Measurements from ENCODE around the gene LIPG.
"Not testable (repeated sequence)": the region's sequence is repeated elsewhere in the genome, so short reads cannot be mapped to it uniquely, and the experiment has no call there.

LIPG gene

DNA sequence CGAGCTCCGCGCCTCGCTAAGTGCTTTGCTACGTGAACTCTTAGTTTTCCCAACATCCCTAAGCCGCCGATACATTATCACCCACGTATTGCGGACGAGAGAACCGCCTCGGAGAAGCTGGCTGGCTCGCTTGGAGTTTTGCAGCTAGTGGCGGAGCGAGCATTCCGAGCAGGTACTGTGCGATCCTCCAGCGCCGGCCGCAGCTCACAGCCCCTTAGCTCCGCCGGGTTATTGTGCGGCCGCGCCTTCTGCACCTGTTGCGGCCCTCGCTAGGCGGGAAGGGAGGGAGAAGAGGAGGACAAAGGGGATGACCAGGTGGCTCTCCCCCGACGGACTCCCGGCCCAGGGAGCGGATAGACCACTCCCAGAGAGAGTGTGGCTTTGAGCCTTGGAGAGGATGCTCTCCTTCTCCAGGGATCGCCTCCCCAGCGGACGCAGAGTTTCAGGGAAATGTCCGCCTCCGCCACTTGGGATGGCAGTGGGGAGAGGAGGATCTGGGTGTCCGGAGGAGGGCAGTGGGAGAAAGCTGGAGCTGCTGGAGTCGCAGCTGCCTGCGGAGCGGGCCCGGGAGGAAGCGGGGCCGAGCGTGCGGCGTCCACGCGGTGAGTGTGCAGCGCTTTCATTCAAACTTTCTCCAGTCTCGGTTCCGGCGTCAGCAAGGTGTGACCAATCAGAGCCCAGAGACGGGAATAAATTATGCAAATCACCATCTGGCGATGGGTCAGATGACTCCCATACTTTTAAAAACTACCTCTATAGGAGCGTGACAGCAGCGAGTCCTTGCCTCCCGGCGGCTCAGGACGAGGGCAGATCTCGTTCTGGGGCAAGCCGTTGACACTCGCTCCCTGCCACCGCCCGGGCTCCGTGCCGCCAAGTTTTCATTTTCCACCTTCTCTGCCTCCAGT is at the start of gene LIPG:
LIPG (plus strand) TSS at position 769 of the 905 bp plus-strand sequence. CDS start 252 bp downstream, outside the sequence.
- peak in 5 of 14 donors; percentile 29 to 41 (median 34) for DNase-seq

DNA sequence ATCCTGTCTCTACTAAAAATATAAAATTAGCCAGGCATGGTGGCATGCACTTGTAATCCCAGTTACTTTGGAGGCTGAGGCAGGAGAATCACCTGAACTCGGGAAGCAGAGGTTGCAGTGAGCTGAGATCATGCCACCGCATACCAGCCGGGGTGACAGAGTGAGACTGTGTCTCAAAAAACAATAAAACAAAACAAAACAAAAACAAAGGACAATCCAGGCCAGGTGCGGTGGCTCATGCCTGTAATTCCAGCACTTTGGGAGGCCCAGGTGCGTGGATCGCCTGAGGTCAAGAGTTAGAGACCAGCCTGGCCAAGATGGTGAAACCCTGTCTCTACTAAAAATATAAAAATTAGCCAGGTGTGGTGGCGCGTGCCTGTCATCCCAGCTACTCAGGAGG is 49.0 kb upstream of the LIPG start:
- not testable (repeated sequence) for DNase-seq

DNA sequence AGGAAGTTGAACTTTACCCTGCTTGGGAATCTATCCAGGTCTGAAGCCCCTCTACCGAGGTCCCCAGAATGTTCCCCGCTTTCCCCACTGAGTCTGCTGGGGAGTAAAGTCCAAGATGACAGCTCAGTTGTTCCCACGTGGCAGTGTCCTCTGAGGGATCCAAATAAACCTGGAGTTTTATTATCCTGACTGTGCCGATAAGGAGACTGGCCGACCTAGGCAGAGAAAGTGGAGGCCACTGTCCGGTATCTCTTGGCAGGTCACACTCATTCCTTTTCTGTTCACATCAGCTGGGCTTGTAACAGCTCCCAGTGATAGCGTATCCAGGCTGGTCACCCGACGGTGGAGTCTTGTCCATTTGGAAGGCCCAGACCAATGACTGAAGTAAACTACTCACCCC is 47.3 kb upstream of the LIPG start:
- no peak for DNase-seq

- not testable (repeated sequence) for DNase-seq
Observed at GRCh38 chr18:49515003-49515402, 46.9 kb upstream of the LIPG start.

- DNase-seq = no peak
Observed at GRCh38 chr18:49515516-49515915, 46.3 kb upstream of the LIPG start.

DNA sequence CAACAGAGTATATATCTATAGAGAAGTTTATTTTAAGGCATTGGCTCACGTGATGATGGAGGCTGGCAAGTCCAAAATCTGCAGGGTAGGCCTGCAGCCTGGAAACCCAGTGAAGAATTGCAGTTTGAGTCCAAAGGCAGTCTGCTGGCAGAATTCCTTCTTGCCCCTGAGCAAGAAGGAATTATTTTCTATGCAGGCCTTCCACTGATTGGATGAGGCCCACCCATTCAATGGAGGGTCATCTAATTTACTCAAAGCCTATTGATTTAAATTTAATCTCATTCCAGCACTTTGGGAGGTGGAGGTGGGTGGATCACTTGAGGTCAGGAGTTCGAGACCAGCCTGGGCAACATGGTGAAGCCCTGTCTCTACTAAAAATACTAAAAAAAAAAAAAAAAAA is 44.4 kb upstream of the LIPG start:
- DNase-seq = no peak

- no peak for DNase-seq
Observed at GRCh38 chr18:49519101-49519971, 42.5 kb upstream of the LIPG start.

- no peak for DNase-seq
Observed at GRCh38 chr18:49520661-49521145, 41.2 kb upstream of the LIPG start.

DNA sequence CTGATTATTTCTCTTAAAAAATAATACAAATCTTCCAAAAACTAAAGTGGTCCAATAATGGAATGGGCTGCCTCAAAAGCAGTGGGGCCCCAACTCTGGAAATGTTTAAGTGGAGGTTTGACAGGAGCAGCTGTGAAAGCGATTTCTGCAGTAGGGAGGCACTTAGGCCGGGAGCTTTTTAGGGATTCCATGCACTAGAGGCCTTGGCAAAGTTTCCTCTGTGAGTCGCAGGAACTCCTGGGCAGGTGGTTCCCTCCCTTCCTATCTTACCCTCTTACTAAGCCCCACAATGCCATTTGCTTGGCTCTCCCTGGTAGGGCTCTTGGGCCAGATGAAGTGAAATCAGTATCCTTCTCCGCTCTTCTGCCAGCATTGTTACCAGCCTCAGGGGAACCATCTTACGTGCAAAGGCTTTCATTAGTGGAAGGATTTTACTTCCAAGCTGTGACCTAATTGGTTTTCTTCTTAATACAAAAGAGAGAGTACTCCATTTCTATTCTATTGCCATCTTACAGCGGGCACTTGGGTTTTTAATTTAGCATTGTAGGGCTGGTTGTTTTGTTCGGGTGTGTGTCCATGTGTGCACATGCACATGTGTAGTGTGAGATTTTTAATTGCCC is 40.5 kb upstream of the LIPG start:
- no peak for DNase-seq

GRCh38 chr18:49523580-49524093 is 38.2 kb upstream of the LIPG start:
- DNase-seq = not testable (repeated sequence)

DNA sequence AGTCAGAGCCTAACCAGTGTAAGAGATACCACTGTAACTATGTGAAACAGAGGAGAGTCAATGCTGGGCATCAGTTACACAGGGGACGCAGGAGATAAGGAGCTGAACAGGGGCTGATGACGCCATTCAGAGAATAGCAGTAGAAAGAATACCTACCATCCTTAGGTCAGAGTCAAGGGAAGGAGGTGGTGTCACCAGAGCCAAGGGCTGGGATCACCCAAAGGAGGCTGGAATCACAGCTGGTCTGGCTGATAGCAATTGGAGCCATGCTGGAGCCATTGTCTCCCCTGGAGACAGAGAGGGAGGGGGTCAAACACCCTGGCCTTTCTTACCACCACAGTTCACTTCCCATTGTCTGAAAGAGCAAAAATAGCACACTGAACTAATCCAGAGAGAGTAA is 37.5 kb upstream of the LIPG start:
- no peak for DNase-seq

DNA sequence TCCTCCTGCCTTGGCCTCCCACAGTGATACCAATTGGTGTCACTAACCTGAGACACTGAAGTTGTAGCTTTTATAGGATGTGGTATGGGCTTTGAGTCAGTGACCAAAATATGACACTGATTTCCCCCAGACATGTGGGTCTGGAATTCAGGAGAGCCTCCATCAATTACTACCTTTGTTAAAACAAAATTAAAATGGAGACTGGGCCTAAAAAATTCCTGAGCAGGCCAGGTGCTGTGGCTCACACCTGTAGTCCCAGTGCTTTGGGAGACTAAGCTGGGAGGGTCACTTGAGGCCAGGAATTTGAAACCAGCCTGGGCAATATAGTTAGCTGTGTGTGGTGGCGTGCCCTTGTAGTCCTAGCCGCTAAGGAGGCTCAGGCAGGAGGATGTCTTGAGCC is 36.9 kb upstream of the LIPG start:
- DNase-seq = no peak

GRCh38 chr18:49525981-49526380 is 35.9 kb upstream of the LIPG start:
- DNase-seq = no peak

GRCh38 chr18:49527631-49528327 is 34.1 kb upstream of the LIPG start:
- DNase-seq = no peak

DNA sequence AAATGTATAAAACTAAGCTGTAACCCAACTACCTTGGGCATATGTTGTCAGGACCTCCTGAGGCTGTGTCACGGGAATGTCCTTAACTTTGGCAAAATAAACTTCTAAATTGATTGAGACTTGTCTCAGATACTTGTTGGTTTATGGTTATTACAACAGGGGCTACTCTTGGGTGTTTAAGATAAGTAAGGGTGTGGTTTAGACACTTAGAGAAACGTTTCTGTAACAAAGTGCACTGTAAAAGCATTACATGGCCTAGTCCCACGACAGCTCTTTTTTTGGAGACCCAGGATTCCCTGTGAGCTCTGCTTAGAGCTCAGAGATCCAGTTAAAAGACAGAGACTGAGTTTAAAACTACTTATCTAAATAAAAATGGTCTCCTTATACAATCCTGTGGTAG is 32.3 kb upstream of the LIPG start:
- no peak for DNase-seq

DNA sequence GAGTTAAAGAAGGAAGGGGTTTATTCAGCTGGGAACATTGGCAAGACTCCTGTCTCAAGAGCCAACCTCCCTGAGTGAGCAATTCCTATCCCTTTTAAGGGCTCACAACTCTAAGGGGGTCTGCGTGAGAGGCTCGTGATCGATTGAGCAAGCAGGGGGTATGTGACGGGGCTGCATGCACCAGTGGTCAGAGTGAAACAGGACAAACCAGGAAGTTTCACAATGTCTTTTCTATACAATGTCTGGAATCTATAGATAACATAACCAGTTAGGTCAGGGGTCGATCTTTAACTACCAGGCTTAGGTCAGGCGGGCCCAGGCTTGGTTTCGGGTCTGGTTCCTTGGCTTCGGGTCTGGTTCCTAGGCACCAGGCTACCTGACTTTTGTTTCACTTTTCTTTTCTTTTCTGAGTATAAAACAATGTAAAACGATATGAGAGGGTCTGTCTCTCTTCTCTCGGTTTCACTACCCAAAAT is 30.1 kb upstream of the LIPG start:
- no peak for DNase-seq

DNA sequence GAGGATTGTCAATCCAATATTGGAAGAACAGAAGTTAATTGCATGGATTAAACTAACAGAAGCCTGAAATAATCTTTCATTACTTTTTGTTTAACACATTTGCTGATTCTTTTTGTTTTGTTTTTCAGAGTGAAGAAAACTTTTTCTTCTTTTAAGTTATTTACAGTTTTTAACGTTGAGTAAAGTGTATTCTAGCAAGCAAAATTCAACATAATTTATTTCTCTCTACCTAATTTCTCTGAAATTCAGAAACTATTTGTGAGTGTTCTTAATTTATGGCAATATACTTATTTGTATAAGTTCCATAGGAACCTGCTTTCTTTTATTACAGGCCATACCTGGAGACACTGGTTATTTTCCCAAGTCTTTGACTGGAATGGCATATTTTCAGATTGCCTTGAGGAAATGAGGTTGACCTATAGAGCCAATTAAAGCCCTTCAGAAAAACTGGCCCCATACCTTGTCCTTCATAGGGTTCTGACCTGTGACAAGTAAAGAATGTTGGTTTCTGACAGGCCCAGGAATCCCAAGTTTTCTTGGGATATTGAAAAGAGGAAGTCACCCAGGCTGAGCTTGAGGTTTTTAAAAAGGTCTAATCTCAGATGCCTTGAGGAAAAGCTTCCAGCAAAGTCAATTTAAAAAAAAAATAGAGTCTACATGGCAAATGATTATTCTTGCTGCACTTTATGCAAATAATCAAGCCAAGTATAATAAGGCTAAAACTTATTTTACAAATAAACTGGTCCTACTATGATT is 26.8 kb upstream of the LIPG start:
- DNase-seq = no peak

DNA sequence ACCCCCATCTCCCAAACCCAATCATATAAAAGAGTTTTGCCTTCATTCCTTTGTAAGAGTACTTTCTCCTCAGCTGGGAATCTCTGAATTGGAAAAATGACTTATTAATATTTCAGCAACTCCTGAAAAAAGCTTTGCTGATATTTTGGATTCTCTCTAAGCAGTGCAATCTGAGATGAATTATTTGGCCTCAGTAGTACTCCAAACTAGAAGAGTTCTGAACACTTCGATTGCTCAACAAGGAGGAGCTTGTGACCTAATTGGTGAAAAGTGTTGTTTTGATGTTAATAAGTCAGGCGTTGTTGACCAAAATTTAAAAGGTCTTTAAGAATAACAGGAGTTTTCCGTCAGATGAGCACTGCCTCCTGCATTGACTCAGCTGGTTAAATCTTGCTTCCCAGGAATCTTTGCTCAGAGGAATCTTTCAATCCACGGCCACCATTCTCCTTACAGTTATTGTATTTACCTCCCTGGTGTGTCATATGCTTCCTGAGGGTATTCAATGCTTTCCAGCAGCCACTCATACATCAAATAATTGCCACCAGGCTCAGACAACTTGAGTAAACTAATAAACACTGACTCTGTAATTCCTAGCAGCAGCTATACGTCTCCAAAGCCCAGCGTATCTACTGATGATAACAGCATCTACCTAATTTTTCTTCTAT is 24.5 kb upstream of the LIPG start:
- no peak for DNase-seq

DNA sequence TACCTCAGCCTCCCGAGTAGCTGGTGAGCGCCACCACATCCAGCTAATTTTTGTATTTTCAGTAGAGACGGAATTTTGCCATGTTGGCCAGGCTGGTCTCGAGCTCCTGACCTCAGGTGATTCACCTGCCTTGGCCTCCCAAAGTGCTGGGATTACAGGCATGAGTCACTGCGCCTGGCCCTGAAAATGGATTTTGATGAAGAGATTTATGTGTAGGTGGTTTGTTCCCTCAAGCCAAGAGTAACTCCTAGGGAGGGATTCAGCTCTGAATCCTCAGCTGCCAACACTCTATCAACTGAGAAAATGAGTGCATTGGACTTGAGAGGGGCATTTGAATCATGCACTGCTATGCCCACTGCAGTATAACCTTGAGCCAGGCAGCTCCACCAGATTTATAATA is 17.5 kb upstream of the LIPG start:
- DNase-seq = no peak

GRCh38 chr18:49546278-49546677 is 15.6 kb upstream of the LIPG start:
- DNase-seq = no peak
